GM23248 (cell line): Measurements from ENCODE around the gene FAM117B.

ENCODE experiments used
- EZH2 ChIP-seq: fragments of 200-600 bp; sonication (generic); IDR thresholded peaks from 2 replicates; pipeline ENCODE4 v1.6.1; 2018; ENCODE audit warnings: antibody characterized with exemption, mild to moderate bottlenecking; ENCODE audit not compliant: insufficient read depth, poor library complexity, severe bottlenecking
- EZH2phosphoT487 ChIP-seq: fragments of 200-600 bp; sonication (generic); IDR thresholded peaks from 2 replicates; pipeline ENCODE4 v1.6.1; 2018; ENCODE audit warnings: antibody characterized with exemption, moderate library complexity, mild to moderate bottlenecking, low read depth; ENCODE audit not compliant: insufficient read depth

GRCh38 chr2:202690321-202690900 is 55.6 kb downstream of the FAM117B start:
- TF ChIP-seq EZH2 (no peak), EZH2phosphoT487 (no peak)
